GM12801 (cell line): Measurements from ENCODE around the gene CDH8.

Experiments
- CTCF ChIP-seq: IDR thresholded peaks from one replicate; pipeline ENCODE4 v1.5.1; 2011; ENCODE audit warnings: control low read depth; ENCODE audit not compliant: insufficient read length; ENCODE audit errors: extremely low read depth

The CDH8 gene

GRCh38 chr16:61901689-61902088 lies 134.5 kb downstream of the CDH8 start:
- TF ChIP-seq CTCF: no peak

- TF ChIP-seq CTCF: no peak
These were observed 135.8 kb downstream of the CDH8 start for GRCh38 chr16:61900482-61900881.

- TF ChIP-seq CTCF: no peak
These were observed 138.6 kb downstream of the CDH8 start for GRCh38 chr16:61897657-61898056.

- no peak for TF ChIP-seq CTCF
These were observed 143.7 kb downstream of the CDH8 start for GRCh38 chr16:61892531-61892930.

- TF ChIP-seq CTCF: no peak
These were observed 144.8 kb downstream of the CDH8 start for GRCh38 chr16:61891460-61891859.

GRCh38 chr16:61890386-61890785 lies 145.9 kb downstream of the CDH8 start:
- TF ChIP-seq CTCF: no peak

GRCh38 chr16:61887903-61888302 lies 148.3 kb downstream of the CDH8 start:
- no peak for TF ChIP-seq CTCF

- no peak for TF ChIP-seq CTCF
These were observed 150.9 kb downstream of the CDH8 start for GRCh38 chr16:61885343-61885742.
